Memory B cell (primary cell): ENCODE measurements around the gene UBXN4.
"Not testable (repeated sequence)": the region's sequence is repeated elsewhere in the genome, so short reads cannot be mapped to it uniquely, and the experiment has no call there.

Experiments used
- ATAC-seq: fragments of 150-1000 bp; cut with Tn5 transposase; 2 replicates; pipeline ENCODE4 v1.10.0; 2021; ENCODE audit warnings: low read depth, mild to moderate bottlenecking, moderate library complexity
- DNase-seq, 2 donors: peaks; one replicate each; pipeline ENCODE4 v3.0.0; 2022; ENCODE audit warnings: low spot score in 2 of 2
- H3K27ac Mint-ChIP-seq: one replicate; pipeline ENCODE4 v1.8.0; 2022; ENCODE audit warnings: mild to moderate bottlenecking, moderate library complexity, mixed read lengths
- H3K27me3 Mint-ChIP-seq: one replicate; pipeline ENCODE4 v1.8.0; 2022; ENCODE audit warnings: mixed read lengths
- H3K36me3 Mint-ChIP-seq: one replicate; pipeline ENCODE4 v1.8.0; 2022; ENCODE audit warnings: mild to moderate bottlenecking, mixed read lengths
- H3K4me1 Mint-ChIP-seq: one replicate; pipeline ENCODE4 v1.8.0; 2022; ENCODE audit warnings: mixed read lengths
- H3K4me3 Mint-ChIP-seq: one replicate; pipeline ENCODE4 v1.8.0; 2022; ENCODE audit warnings: mild to moderate bottlenecking, moderate library complexity, mixed read lengths
- H3K9me3 Mint-ChIP-seq: one replicate; pipeline ENCODE4 v1.8.0; 2022; ENCODE audit warnings: mixed read lengths

UBXN4 gene

DNA sequence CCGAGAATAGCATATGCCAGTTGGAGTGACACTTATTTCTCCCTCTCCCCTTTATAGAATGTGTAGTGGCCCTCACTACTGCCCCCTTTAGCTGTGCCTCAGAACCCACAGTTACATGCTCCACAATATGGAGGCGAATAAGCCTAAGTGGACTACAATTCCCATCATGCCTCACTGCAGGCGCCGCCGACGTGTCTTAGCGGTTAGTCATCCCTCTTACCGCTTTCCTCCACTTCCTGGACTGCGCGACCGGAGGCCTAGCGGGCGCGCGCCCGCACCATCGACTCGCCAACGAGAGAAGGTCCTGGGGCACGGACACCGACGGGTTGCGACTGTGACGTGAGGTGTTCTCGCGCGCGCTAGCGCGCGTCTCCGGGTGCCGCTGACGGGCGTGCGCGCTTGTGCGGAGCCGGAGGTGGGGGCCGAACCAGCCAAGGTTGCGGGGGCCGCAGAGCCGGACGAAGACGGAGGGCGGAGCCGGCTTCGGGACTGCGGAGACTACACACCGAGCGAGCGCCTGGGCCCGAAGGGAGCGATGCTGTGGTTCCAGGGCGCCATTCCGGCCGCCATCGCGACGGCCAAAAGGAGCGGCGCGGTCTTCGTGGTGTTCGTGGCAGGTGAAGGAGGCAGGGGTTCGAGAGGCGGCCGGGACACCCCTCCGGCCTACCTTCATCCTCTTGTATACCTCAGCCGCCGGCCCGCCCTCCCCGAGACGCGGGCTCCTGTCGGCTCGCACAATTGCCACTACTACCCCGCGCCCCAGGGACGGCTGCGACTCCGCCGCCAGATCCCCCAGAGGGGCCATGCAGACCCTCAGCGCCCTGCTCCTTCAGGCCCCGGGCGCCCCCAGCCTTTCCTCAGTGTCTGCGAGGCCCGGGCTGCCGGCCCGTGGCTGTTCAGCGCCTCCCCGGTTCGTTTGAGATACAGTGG, at the start of gene UBXN4:
Gene UBXN4, plus strand, starts transcription at position 461 of the 930 bp plus-strand sequence. Its CDS starts 75 bp downstream, at position 536.
- Mint-ChIP-seq H3K9me3 (no peaks in the 10 kb centered on the region), H3K36me3 (peaks cover 2% of the 10 kb centered on the region), H3K4me1 (peaks cover 22% of the 10 kb centered on the region), H3K4me3 (peak within 1 kb of the TSS; percentile 99), H3K27ac (peak within 1 kb of the TSS; percentile 98), H3K27me3 (no peaks in the 10 kb centered on the region)
- ATAC-seq, result peak; percentile 85
- DNase-seq, result peak; percentile 84 to 87

- DNase-seq (no peak), ATAC-seq (no peak)
- Mint-ChIP-seq H3K4me1 (no peaks in the 10 kb centered on the region), H3K9me3 (no peaks in the 10 kb centered on the region), H3K36me3 (peaks cover 18% of the 10 kb centered on the region), H3K27me3 (no peaks in the 10 kb centered on the region), H3K4me3 (no peak overlapping the region), H3K27ac (no peak overlapping the region)
These were observed 46.9 kb upstream of the UBXN4 start for GRCh38 chr2:135694711-135695110.

- H3K4me3 Mint-ChIP-seq, result no peak overlapping the region
- no peak for DNase-seq
- ATAC-seq, result no peak
- H3K27ac Mint-ChIP-seq, result no peak overlapping the region
- no peaks in the 10 kb centered on the region for H3K9me3 Mint-ChIP-seq
- no peaks in the 10 kb centered on the region for H3K27me3 Mint-ChIP-seq
- H3K36me3 Mint-ChIP-seq, result peaks cover 18% of the 10 kb centered on the region
- no peaks in the 10 kb centered on the region for H3K4me1 Mint-ChIP-seq
These were observed 42.8 kb upstream of the UBXN4 start for GRCh38 chr2:135698838-135699237.

DNA sequence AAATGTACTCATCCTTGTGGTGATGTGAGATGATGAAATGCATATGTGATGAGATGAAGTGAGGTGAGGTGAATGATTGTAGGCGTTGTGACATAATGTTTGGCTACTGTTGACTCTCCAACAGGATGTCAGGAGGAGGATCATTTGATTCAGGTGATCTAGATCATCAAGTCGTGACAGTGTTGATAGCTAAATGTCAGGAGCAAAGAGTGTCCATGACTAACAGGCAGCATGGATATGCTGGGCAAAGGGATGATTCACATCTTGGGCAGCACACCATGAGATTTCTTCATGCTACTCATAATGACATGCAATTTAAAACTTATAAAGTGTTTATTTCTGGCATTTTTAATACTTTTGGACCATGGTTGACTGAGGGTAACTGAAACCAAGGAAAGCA, 40.2 kb upstream of the UBXN4 start:
- no peaks in the 10 kb centered on the region for H3K9me3 Mint-ChIP-seq
- no peak for ATAC-seq
- no peaks in the 10 kb centered on the region for H3K27me3 Mint-ChIP-seq
- no peaks in the 10 kb centered on the region for H3K4me1 Mint-ChIP-seq
- peaks cover 2% of the 10 kb centered on the region for H3K36me3 Mint-ChIP-seq
- DNase-seq, result no peak
- no peak overlapping the region for H3K27ac Mint-ChIP-seq
- no peak overlapping the region for H3K4me3 Mint-ChIP-seq

- H3K27ac Mint-ChIP-seq, result no peak overlapping the region
- no peak overlapping the region for H3K4me3 Mint-ChIP-seq
- DNase-seq, result no peak
- ATAC-seq, result no peak
- no peaks in the 10 kb centered on the region for H3K9me3 Mint-ChIP-seq
- peaks cover 2% of the 10 kb centered on the region for H3K36me3 Mint-ChIP-seq
- H3K27me3 Mint-ChIP-seq, result no peaks in the 10 kb centered on the region
- no peaks in the 10 kb centered on the region for H3K4me1 Mint-ChIP-seq
These were observed 38.4 kb upstream of the UBXN4 start for GRCh38 chr2:135703300-135703699.

GRCh38 chr2:135704075-135704474, 37.6 kb upstream of the UBXN4 start:
- H3K36me3 Mint-ChIP-seq, H3K9me3 Mint-ChIP-seq, ATAC-seq, H3K27ac Mint-ChIP-seq, H3K27me3 Mint-ChIP-seq, DNase-seq, H3K4me3 Mint-ChIP-seq, H3K4me1 Mint-ChIP-seq: not testable (repeated sequence)

DNA sequence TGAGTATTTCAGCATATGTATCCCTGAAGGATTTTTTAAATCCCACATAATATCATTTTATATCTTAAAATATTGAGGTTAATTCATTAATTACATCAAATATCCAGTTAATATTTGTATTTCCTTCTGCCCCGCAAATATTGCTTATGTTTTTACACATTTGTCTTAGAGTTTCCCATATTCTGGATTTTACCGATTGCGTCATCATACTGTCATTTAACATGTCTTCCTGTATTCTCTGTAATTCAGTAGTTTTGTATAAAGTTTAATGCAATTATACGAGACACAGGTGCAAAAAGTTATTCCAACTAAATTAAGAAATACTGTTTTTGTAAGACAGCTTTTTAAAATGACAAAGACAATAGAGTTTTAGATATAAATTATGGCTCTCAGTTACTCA, 33.5 kb upstream of the UBXN4 start:
- H3K4me1 Mint-ChIP-seq, result peaks cover 2% of the 10 kb centered on the region
- H3K27ac Mint-ChIP-seq, result no peak overlapping the region
- no peaks in the 10 kb centered on the region for H3K27me3 Mint-ChIP-seq
- H3K4me3 Mint-ChIP-seq, result no peak overlapping the region
- H3K9me3 Mint-ChIP-seq, result no peaks in the 10 kb centered on the region
- H3K36me3 Mint-ChIP-seq, result peaks cover 4% of the 10 kb centered on the region
- no peak for ATAC-seq
- DNase-seq, result no peak

DNA sequence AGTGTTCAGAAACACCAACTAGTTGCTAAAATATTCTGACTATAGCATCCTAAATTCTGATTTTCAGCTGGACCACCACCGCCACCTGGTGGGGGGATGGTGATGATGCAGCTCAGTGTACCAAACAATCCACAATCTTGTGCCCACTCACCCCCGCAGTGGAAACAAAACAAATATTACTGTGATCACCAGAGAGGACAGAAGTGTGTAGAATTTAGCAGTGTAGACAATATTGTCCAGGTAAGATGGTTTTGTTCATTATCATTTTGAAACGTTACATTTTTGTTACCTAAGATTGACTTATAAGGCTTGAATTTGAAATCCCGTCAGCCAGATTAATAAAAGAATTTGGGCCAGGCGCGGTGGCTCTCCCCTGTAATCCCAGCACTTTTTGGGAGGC, 31.7 kb upstream of the UBXN4 start:
- Mint-ChIP-seq H3K4me3 (no peak overlapping the region), H3K27me3 (no peaks in the 10 kb centered on the region), H3K9me3 (no peaks in the 10 kb centered on the region), H3K27ac (no peak overlapping the region), H3K4me1 (peaks cover 2% of the 10 kb centered on the region), H3K36me3 (peaks cover 9% of the 10 kb centered on the region)
- DNase-seq (peak; percentile 63 to 72), ATAC-seq (peak; percentile 60)

- H3K36me3 Mint-ChIP-seq, result peaks cover 11% of the 10 kb centered on the region
These were observed 26.6 kb upstream of the UBXN4 start for GRCh38 chr2:135715086-135715485.

GRCh38 chr2:135728064-135728743, 13.5 kb upstream of the UBXN4 start:
- H3K27me3 Mint-ChIP-seq, result no peaks in the 10 kb centered on the region
- DNase-seq (no peak), ATAC-seq (no peak)
- H3K9me3 Mint-ChIP-seq, result no peaks in the 10 kb centered on the region
- H3K4me1 Mint-ChIP-seq, result no peaks in the 10 kb centered on the region
- no peak overlapping the region for H3K27ac Mint-ChIP-seq
- H3K4me3 Mint-ChIP-seq, result no peak overlapping the region
- H3K36me3 Mint-ChIP-seq, result peaks cover 14% of the 10 kb centered on the region

More at GRCh38 chr2:135715086-135715485, 26.6 kb upstream of the UBXN4 start:
- H3K9me3 Mint-ChIP-seq, H3K4me1 Mint-ChIP-seq, DNase-seq, H3K4me3 Mint-ChIP-seq, H3K27ac Mint-ChIP-seq, ATAC-seq, H3K27me3 Mint-ChIP-seq: not testable (repeated sequence)

DNA sequence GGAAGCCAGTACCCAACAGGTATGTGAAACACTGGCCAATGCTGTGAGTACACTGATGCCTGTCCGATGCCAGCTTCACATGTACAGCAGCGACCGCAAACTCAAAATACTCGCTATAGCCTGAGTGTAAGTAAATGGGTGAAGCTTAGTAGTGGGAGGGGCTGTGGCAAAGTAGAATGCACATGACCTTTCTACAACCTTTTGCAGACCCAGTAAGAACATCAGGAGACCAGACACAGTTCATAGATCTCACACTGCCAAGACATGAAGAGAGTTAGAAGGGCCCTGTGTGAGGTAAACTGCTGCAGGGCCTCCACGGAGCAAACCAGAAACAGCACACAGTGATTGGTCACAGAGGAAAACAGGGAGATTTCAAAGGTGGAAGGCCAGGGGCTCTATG, 9.1 kb upstream of the UBXN4 start:
- Mint-ChIP-seq H3K9me3 (no peaks in the 10 kb centered on the region), H3K27me3 (no peaks in the 10 kb centered on the region), H3K4me1 (no peaks in the 10 kb centered on the region), H3K4me3 (no peak overlapping the region), H3K36me3 (no peaks in the 10 kb centered on the region), H3K27ac (no peak overlapping the region)
- no peak for ATAC-seq
- no peak for DNase-seq

GRCh38 chr2:135733045-135733444, 8.6 kb upstream of the UBXN4 start:
- Mint-ChIP-seq H3K4me1 (no peaks in the 10 kb centered on the region), H3K36me3 (no peaks in the 10 kb centered on the region), H3K4me3 (no peak overlapping the region), H3K9me3 (no peaks in the 10 kb centered on the region), H3K27ac (no peak overlapping the region), H3K27me3 (no peaks in the 10 kb centered on the region)
- no peak for ATAC-seq
- no peak for DNase-seq

GRCh38 chr2:135736546-135736945, 5.1 kb upstream of the UBXN4 start:
- H3K27ac Mint-ChIP-seq, result no peak overlapping the region
- H3K4me3 Mint-ChIP-seq, result no peak overlapping the region

DNA sequence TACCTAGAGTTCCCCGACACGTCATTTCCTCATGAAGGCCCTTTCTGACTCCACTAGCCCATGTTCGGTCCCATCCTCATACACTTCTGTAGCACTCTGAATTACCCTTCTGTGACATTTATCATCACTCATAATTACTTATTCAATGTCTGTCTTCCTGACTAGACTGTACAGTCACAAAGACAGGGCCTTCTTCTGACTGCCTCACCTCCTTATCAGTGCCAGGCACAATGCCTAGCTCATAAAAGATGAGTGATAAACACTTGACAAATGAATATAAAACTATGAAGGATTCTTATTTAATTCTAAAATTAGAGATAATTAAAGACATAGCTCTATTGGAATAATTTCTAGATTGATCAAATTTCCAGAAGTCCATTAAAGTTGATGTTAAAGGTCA, 1.4 kb upstream of the UBXN4 start:
- ATAC-seq (no peak), DNase-seq (no peak)
- H3K4me1 Mint-ChIP-seq, result peaks cover 17% of the 10 kb centered on the region
- peaks cover 2% of the 10 kb centered on the region for H3K36me3 Mint-ChIP-seq
- H3K9me3 Mint-ChIP-seq, result no peaks in the 10 kb centered on the region
- no peak overlapping the region for H3K27ac Mint-ChIP-seq
- H3K4me3 Mint-ChIP-seq, result no peak overlapping the region
- no peaks in the 10 kb centered on the region for H3K27me3 Mint-ChIP-seq

More at GRCh38 chr2:135736546-135736945, 5.1 kb upstream of the UBXN4 start:
- no peak for ATAC-seq
- Mint-ChIP-seq H3K36me3 (no peaks in the 10 kb centered on the region), H3K4me1 (no peaks in the 10 kb centered on the region), H3K27me3 (no peaks in the 10 kb centered on the region), H3K9me3 (no peaks in the 10 kb centered on the region)
- DNase-seq, result no peak
